HepG2 (cell line): ENCODE measurements around the gene TUBA1A. TPM values are rescaled to one million over a fixed set of nuclear protein-coding genes. Genes with fewer than 3 reads are reported as not detected.

ENCODE experiments used
- E2F2 ChIP-seq: sonication (generic); formaldehyde crosslinking; IDR thresholded peaks from 2 replicates; pipeline ENCODE4 v1.4.0; 2020; ENCODE audit warnings: missing genetic modification reagents, borderline replicate concordance
- ETS1 ChIP-seq: sonication (generic); formaldehyde crosslinking; IDR thresholded peaks from 2 replicates; pipeline ENCODE4 v1.4.0; 2020; ENCODE audit warnings: missing genetic modification reagents
- IRF9 ChIP-seq: sonication (generic); formaldehyde crosslinking; IDR thresholded peaks from 2 replicates; pipeline ENCODE4 v1.8.0; 2022; ENCODE audit warnings: missing genetic modification reagents, mild to moderate bottlenecking, borderline replicate concordance
- KLF16 ChIP-seq, 2 experiments: sonication (generic) in 1 of 2; formaldehyde crosslinking in 1 of 2; IDR thresholded peaks; 2 replicates each; pipeline versions ENCODE4 v1.6.1 to v1.8.0; 2016 to 2023; ENCODE audit warnings: missing genetic modification reagents in 2 of 2, missing compliant biosample characterization in 1 of 2
- MLX ChIP-seq: IDR thresholded peaks from 2 replicates; pipeline ENCODE4 v1.6.1; 2016
- PHF20 ChIP-seq: sonication (generic); formaldehyde crosslinking; IDR thresholded peaks from 2 replicates; pipeline ENCODE4 v1.5.0; 2020; ENCODE audit warnings: mild to moderate bottlenecking, missing genetic modification reagents
- POLR2G ChIP-seq: fragments of 200-400 bp; formaldehyde crosslinking; IDR thresholded peaks from 2 replicates; pipeline ENCODE4 v1.6.1; 2018; ENCODE audit warnings: mild to moderate bottlenecking, low read depth, low read length, moderate library complexity
- RXRA ChIP-seq: sonication (generic); formaldehyde crosslinking; IDR thresholded peaks from 2 replicates; pipeline ENCODE4 v1.5.1; 2020; ENCODE audit warnings: missing genetic modification reagents
- THAP9 ChIP-seq: sonication (generic); formaldehyde crosslinking; IDR thresholded peaks from 2 replicates; pipeline ENCODE4; 2020; ENCODE audit warnings: missing genetic modification reagents, mild to moderate bottlenecking, borderline replicate concordance
- TSC22D2 ChIP-seq: sonication (generic); formaldehyde crosslinking; IDR thresholded peaks from 2 replicates; pipeline ENCODE4 v1.5.1; 2020; ENCODE audit warnings: missing genetic modification reagents, mild to moderate bottlenecking, borderline replicate concordance
- ZBTB33 ChIP-seq: sonication (generic); formaldehyde crosslinking; IDR thresholded peaks from 2 replicates; pipeline ENCODE4 v1.4.0; 2020; ENCODE audit warnings: missing genetic modification reagents
- ZBTB39 ChIP-seq: sonication (generic); formaldehyde crosslinking; IDR thresholded peaks from 2 replicates; pipeline ENCODE4 v1.5.0; 2020; ENCODE audit warnings: missing genetic modification reagents
- ZNF232 ChIP-seq: sonication (generic); formaldehyde crosslinking; IDR thresholded peaks from 2 replicates; pipeline ENCODE4 v1.4.0; 2020; ENCODE audit warnings: missing genetic modification reagents, borderline replicate concordance
- ZNF251 ChIP-seq: sonication (generic); formaldehyde crosslinking; IDR thresholded peaks from 2 replicates; pipeline ENCODE4 v1.9.0; 2021; ENCODE audit warnings: mild to moderate bottlenecking, missing genetic modification reagents
- ZSCAN12 ChIP-seq: sonication (generic); formaldehyde crosslinking; IDR thresholded peaks from 2 replicates; pipeline ENCODE4 v1.9.0; 2021; ENCODE audit warnings: mild to moderate bottlenecking, missing genetic modification reagents
- ZSCAN29 ChIP-seq: sonication (generic); formaldehyde crosslinking; conservative IDR thresholded peaks from 2 replicates; pipeline ENCODE4 v1.4.0; 2020; ENCODE audit warnings: mild to moderate bottlenecking, missing genetic modification reagents
- polyA plus RNA-seq, 8 experiments: library from polyadenylated mRNA; depleted of rRNA in 3 of 8; stranded (reverse) in 7 of 8; unstranded in 1 of 8; fragments of >200 nt; fragmentation: Illumina TruSeq in 4 of 8; extraction: Trizol in 4 of 8; gene quantifications; 2 replicates each; pipeline versions ENCODE4 v1.2.1 to v1.2.3, GENCODE V29; 2011 to 2016; ENCODE audit warnings: low read depth in 4 of 8, missing spikeins in 1 of 8, mixed read lengths in 1 of 8; ENCODE audit not compliant: insufficient read depth in 1 of 8
- total RNA-seq, 5 experiments: library from RNA; depleted of rRNA; stranded (reverse); fragments of >200 nt; fragmentation: Illumina TruSeq; extraction: Trizol; gene quantifications; 2 replicates each; pipeline ENCODE4 v1.2.3, GENCODE V29; 2016; ENCODE audit warnings: low read depth in 1 of 5

The TUBA1A gene
- total and polyA plus RNA-seq, 2 of the 13 experiments (the other 11 are each of a cell fraction or from before 2014, with no cell fraction given), result 20.7 to 24.8 TPM

GRCh38 chr12:49233842-49234526, 45.1 kb upstream of the TUBA1A start (continued):
- no peak for TF ChIP-seq ETS1 (CRISPR knock-in tag)
- no peak for TF ChIP-seq TSC22D2 (CRISPR knock-in tag)
- no peak for TF ChIP-seq IRF9 (CRISPR knock-in tag)
- 0 out of 2 replicates have a peak, but pooled peaks have one; percentile 45 for TF ChIP-seq ZBTB39 (CRISPR knock-in tag)
- no peak for TF ChIP-seq ZNF232 (CRISPR knock-in tag)
- 0 out of 2 replicates have a peak, but pooled peaks have one; percentile 16 for TF ChIP-seq ZBTB33 (CRISPR knock-in tag)
- TF ChIP-seq POLR2G, result no peak
- TF ChIP-seq ZSCAN12 (CRISPR knock-in tag), result no peak
- no peak for TF ChIP-seq PHF20
- no peak for TF ChIP-seq KLF16 (CRISPR knock-in tag; IDR thresholded peaks at IDR 0.05)
- no peak for TF ChIP-seq RXRA (CRISPR knock-in tag)
- no peak for TF ChIP-seq ZNF251 (CRISPR knock-in tag)
- no peak for TF ChIP-seq THAP9 (CRISPR knock-in tag)
- TF ChIP-seq ZSCAN29 (CRISPR knock-in tag), result no peak
- TF ChIP-seq MLX (CRISPR knock-in tag), result no peak
- 0 out of 2 replicates have a peak, but pooled peaks have one; percentile 28 for TF ChIP-seq E2F2
